ENCODE results near the gene NADSYN1. TPM values are rescaled to one million over a fixed set of nuclear protein-coding genes. Genes with fewer than 3 reads are reported as not detected.

The NADSYN1 gene
- total RNA-seq, 2 donors from 2014 or later = 133 to 178 TPM

DNA sequence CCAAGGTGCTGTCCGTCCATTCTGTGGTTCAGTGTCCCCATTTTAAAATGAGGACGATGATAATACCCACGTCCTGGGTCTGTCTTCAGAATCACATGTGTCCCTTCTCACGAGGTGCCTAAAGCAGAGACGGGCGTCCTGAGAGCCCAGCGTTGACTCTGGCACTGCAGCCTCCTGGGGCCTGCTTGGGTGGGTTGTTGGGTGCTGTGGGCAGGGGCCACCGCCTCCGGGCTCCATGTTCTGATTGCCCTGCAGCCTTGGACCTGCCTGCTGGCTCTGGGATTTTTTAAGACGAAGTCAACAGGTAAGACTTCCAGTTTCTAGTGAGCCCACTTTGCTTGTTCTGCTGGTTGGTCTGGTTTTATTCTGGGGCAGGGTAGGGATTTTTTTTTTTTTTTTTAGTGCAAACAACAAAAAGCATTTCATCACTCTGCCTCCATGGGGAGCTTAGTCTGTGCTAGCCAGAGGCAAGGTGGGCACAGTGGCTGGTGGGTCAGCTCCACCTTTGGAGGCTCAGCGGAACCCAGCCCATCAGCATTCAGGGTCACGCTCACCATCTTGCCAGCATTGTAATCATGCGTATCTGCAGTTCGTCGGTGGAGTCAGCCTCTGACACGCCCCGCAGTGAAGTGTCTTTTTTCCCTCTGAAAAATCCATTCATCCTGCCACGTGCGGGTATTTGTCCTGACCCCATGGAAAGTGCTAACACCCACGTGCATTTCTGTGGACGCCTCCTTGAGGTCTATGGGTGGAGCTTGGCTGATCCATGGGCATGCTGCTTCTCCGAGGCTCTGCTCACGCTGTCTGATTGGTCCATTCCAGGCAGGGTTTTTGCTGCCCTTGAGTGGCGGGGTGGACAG lies 28.3 kb downstream of the NADSYN1 start:
- intact Hi-C loops (cut with DNase I) = no loop called here
- no peak overlapping the region for H3K9ac ChIP-seq (ENCODE audit: low read depth in 2 of 2, low read length in 2 of 2)
- TF ChIP-seq, protein P1, sequence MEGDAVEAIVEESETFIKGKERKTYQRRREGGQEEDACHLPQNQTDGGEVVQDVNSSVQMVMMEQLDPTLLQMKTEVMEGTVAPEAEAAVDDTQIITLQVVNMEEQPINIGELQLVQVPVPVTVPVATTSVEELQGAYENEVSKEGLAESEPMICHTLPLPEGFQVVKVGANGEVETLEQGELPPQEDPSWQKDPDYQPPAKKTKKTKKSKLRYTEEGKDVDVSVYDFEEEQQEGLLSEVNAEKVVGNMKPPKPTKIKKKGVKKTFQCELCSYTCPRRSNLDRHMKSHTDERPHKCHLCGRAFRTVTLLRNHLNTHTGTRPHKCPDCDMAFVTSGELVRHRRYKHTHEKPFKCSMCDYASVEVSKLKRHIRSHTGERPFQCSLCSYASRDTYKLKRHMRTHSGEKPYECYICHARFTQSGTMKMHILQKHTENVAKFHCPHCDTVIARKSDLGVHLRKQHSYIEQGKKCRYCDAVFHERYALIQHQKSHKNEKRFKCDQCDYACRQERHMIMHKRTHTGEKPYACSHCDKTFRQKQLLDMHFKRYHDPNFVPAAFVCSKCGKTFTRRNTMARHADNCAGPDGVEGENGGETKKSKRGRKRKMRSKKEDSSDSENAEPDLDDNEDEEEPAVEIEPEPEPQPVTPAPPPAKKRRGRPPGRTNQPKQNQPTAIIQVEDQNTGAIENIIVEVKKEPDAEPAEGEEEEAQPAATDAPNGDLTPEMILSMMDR (IDR thresholded peaks at IDR 0.05) = no peak
- no peak overlapping the region for H3K27ac ChIP-seq
- H3K9me3 ChIP-seq = no peaks in the 10 kb centered on the region
- no peak overlapping the region for H3K4me3 ChIP-seq
- no peaks in the 10 kb centered on the region for H3K4me1 ChIP-seq
- H3K36me3 ChIP-seq = no peaks in the 10 kb centered on the region
- no peaks in the 10 kb centered on the region for H3K27me3 ChIP-seq
- DNase-seq = no peak

- intact Hi-C loops (cut with DNase I) = no loop called here
- Histone ChIP-seq H3K27ac (no peak overlapping the region), H3K9me3 (no peaks in the 10 kb centered on the region), H3K27me3 (no peaks in the 10 kb centered on the region), H3K4me3 (no peak overlapping the region), H3K36me3 (no peaks in the 10 kb centered on the region), H3K9ac (ENCODE audit: low read depth in 2 of 2, low read length in 2 of 2) (no peak overlapping the region), H3K4me1 (no peaks in the 10 kb centered on the region)
- TF ChIP-seq, protein P1 (IDR thresholded peaks at IDR 0.05) = no peak
- DNase-seq = no peak
Observed at GRCh38 chr11:71482216-71482615, 29.2 kb downstream of the NADSYN1 start.

- Histone ChIP-seq H3K27me3 (no peaks in the 10 kb centered on the region), H3K36me3 (no peaks in the 10 kb centered on the region)
- DNase-seq = no peak
Observed at GRCh38 chr11:71482746-71483364, 29.9 kb downstream of the NADSYN1 start.

GRCh38 chr11:71483692-71484091 lies 30.7 kb downstream of the NADSYN1 start:
- Histone ChIP-seq H3K27me3 (no peaks in the 10 kb centered on the region), H3K9me3 (no peaks in the 10 kb centered on the region), H3K36me3 (no peaks in the 10 kb centered on the region), H3K27ac (no peak overlapping the region), H3K9ac (ENCODE audit: low read depth in 2 of 2, low read length in 2 of 2) (no peak overlapping the region), H3K4me1 (no peaks in the 10 kb centered on the region), H3K4me3 (no peak overlapping the region)
- intact Hi-C loops (cut with DNase I) = no loop called here
- no peak for DNase-seq
- TF ChIP-seq, protein P1 (IDR thresholded peaks at IDR 0.05) = no peak

More at GRCh38 chr11:71482746-71483364, 29.9 kb downstream of the NADSYN1 start:
- intact Hi-C loops (cut with DNase I) = no loop called here
- Histone ChIP-seq H3K9ac (ENCODE audit: low read depth in 2 of 2, low read length in 2 of 2) (no peak overlapping the region), H3K9me3 (no peaks in the 10 kb centered on the region), H3K4me1 (no peaks in the 10 kb centered on the region), H3K4me3 (no peak overlapping the region), H3K27ac (no peak overlapping the region)
- TF ChIP-seq, protein P1 (IDR thresholded peaks at IDR 0.05) = no peak

- Histone ChIP-seq H3K27ac (no peak overlapping the region), H3K4me3 (no peak overlapping the region), H3K9me3 (no peaks in the 10 kb centered on the region), H3K9ac (ENCODE audit: low read depth in 2 of 2, low read length in 2 of 2) (no peak overlapping the region), H3K36me3 (no peaks in the 10 kb centered on the region), H3K4me1 (no peaks in the 10 kb centered on the region), H3K27me3 (no peaks in the 10 kb centered on the region)
- no peak for DNase-seq
- intact Hi-C loops (cut with DNase I) = no loop called here
- TF ChIP-seq, protein P1 (IDR thresholded peaks at IDR 0.05) = no peak
Observed at GRCh38 chr11:71484248-71485062, 31.5 kb downstream of the NADSYN1 start.
